Type B pancreatic cell (in vitro differentiated cells): ENCODE data around the gene ANG. TPM values are rescaled to one million over a fixed set of nuclear protein-coding genes. Genes with fewer than 3 reads are reported as not detected.
"Not testable (repeated sequence)": the region's sequence is repeated elsewhere in the genome, so short reads cannot be mapped to it uniquely, and the experiment has no call there.

ENCODE experiments used
- DNase-seq: peaks from one replicate; pipeline ENCODE4 v3.0.0; 2021; ENCODE audit warnings: mixed read lengths; ENCODE audit not compliant: unreplicated experiment; ENCODE audit errors: extremely low spot score
- H3K27ac Mint-ChIP-seq: 2 replicates; pipeline ENCODE4 v1.8.0; 2021; ENCODE audit warnings: mild to moderate bottlenecking, mixed read lengths
- H3K27me3 Mint-ChIP-seq: 2 replicates; pipeline ENCODE4 v1.8.0; 2021; ENCODE audit warnings: mixed read lengths
- H3K36me3 Mint-ChIP-seq: 2 replicates; pipeline ENCODE4 v1.8.0; 2021; ENCODE audit warnings: mixed read lengths
- H3K4me1 Mint-ChIP-seq: one replicate; pipeline ENCODE4 v1.8.0; 2021; ENCODE audit warnings: mixed read lengths; ENCODE audit not compliant: unreplicated experiment
- H3K4me3 Mint-ChIP-seq: 2 replicates; pipeline ENCODE4 v1.8.0; 2021; ENCODE audit warnings: mild to moderate bottlenecking, mixed read lengths
- H3K9me3 Mint-ChIP-seq: 2 replicates; pipeline ENCODE4 v1.8.0; 2021; ENCODE audit warnings: mixed read lengths
- CTCF ChIP-seq: fragments of 200-600 bp; sonication (generic); conservative IDR thresholded peaks from 2 replicates; pipeline ENCODE4 v1.5.0; 2021; ENCODE audit warnings: antibody characterized with exemption, mild to moderate bottlenecking
- total RNA-seq: library from RNA; stranded (reverse); gene quantifications from 2 replicates; pipeline ENCODE4 v1.2.1, GENCODE V29; 2021; ENCODE audit warnings: low replicate concordance

ANG gene
- total RNA-seq, 1 donor from 2014 or later: 24.5 TPM

GRCh38 chr14:20732477-20732876 is 43.9 kb downstream of the ANG start:
- H3K9me3 Mint-ChIP-seq: no peaks in the 10 kb centered on the region
- H3K36me3 Mint-ChIP-seq: no peaks in the 10 kb centered on the region
- H3K4me1 Mint-ChIP-seq: peaks cover 7% of the 10 kb centered on the region
- DNase-seq: no peak
- TF ChIP-seq CTCF: no peak
- no peaks in the 10 kb centered on the region for H3K27me3 Mint-ChIP-seq
- H3K4me3 Mint-ChIP-seq: no peak overlapping the region
- no peak overlapping the region for H3K27ac Mint-ChIP-seq

- no peak overlapping the region for H3K27ac Mint-ChIP-seq
Observed at GRCh38 chr14:20732979-20733635, 44.5 kb downstream of the ANG start.

GRCh38 chr14:20733684-20734429 is 45.3 kb downstream of the ANG start:
- peaks cover 7% of the 10 kb centered on the region for H3K4me1 Mint-ChIP-seq
- H3K4me3 Mint-ChIP-seq: no peak overlapping the region
- TF ChIP-seq CTCF: no peak
- no peaks in the 10 kb centered on the region for H3K27me3 Mint-ChIP-seq
- no peak overlapping the region for H3K27ac Mint-ChIP-seq
- no peaks in the 10 kb centered on the region for H3K36me3 Mint-ChIP-seq
- H3K9me3 Mint-ChIP-seq: no peaks in the 10 kb centered on the region
- DNase-seq: no peak

More at GRCh38 chr14:20732979-20733635, 44.5 kb downstream of the ANG start:
- Mint-ChIP-seq H3K4me1 (peaks cover 7% of the 10 kb centered on the region), H3K9me3 (no peaks in the 10 kb centered on the region), H3K4me3 (no peak overlapping the region), H3K27me3 (no peaks in the 10 kb centered on the region), H3K36me3 (no peaks in the 10 kb centered on the region)
- no peak for TF ChIP-seq CTCF
- DNase-seq: no peak

GRCh38 chr14:20734430-20734806 is 45.9 kb downstream of the ANG start:
- Mint-ChIP-seq H3K9me3 (no peaks in the 10 kb centered on the region), H3K4me3 (no peak overlapping the region), H3K4me1 (peaks cover 7% of the 10 kb centered on the region), H3K36me3 (no peaks in the 10 kb centered on the region), H3K27me3 (no peaks in the 10 kb centered on the region), H3K27ac (no peak overlapping the region)
- TF ChIP-seq CTCF: no peak
- DNase-seq: no peak

GRCh38 chr14:20738292-20738691 is 49.7 kb downstream of the ANG start:
- not testable (repeated sequence) for DNase-seq, H3K9me3 Mint-ChIP-seq, H3K27me3 Mint-ChIP-seq, H3K4me1 Mint-ChIP-seq, H3K36me3 Mint-ChIP-seq, H3K4me3 Mint-ChIP-seq, H3K27ac Mint-ChIP-seq

GRCh38 chr14:20742132-20742531 is 53.6 kb downstream of the ANG start:
- H3K4me3 Mint-ChIP-seq: no peak overlapping the region
- no peak for DNase-seq
- H3K9me3 Mint-ChIP-seq: no peaks in the 10 kb centered on the region
- TF ChIP-seq CTCF: no peak
- peak overlapping the region; percentile 79 for H3K27ac Mint-ChIP-seq
- peaks cover 11% of the 10 kb centered on the region for H3K4me1 Mint-ChIP-seq
- H3K27me3 Mint-ChIP-seq: no peaks in the 10 kb centered on the region
- H3K36me3 Mint-ChIP-seq: peaks cover 4% of the 10 kb centered on the region
